Liver (tissue), 3 donors: Measurements from ENCODE around the gene BEGAIN.

ENCODE experiments used
- CTCF ChIP-seq: fragments of 150-350 bp; IDR thresholded peaks from 2 replicates; pipeline ENCODE4 v1.5.1; 2017; ENCODE audit warnings: improper control_type of control experiment, low read depth, low read length; ENCODE audit not compliant: missing input control
- FOXA1 ChIP-seq: IDR thresholded peaks from 2 replicates; pipeline ENCODE4 v1.6.1; 2016; ENCODE audit warnings: antibody characterized with exemption
- GABPA ChIP-seq, 2 donors: IDR thresholded peaks in 1 of 2; conservative IDR thresholded peaks in 1 of 2; 2 replicates each; pipeline ENCODE4 v1.6.1; 2016; ENCODE audit warnings: antibody characterized with exemption in 2 of 2, mild to moderate bottlenecking in 1 of 2, moderate library complexity in 1 of 2
- JUND ChIP-seq, 2 donors: IDR thresholded peaks; 2 replicates each; pipeline ENCODE4 v1.6.1; 2016; ENCODE audit warnings: antibody characterized with exemption in 2 of 2
- MAX ChIP-seq: IDR thresholded peaks from 2 replicates; pipeline ENCODE4 v1.6.1; 2016; ENCODE audit warnings: antibody characterized with exemption
- NR2F2 ChIP-seq: IDR thresholded peaks from 2 replicates; pipeline ENCODE4 v1.6.1; 2016; ENCODE audit warnings: antibody characterized with exemption
- RAD21 ChIP-seq, 2 donors: IDR thresholded peaks; 2 replicates each; pipeline ENCODE4 v1.6.1; 2016; ENCODE audit warnings: antibody characterized with exemption in 2 of 2, mild to moderate bottlenecking in 2 of 2
- REST ChIP-seq: IDR thresholded peaks from 2 replicates; pipeline ENCODE4 v1.6.1; 2016; ENCODE audit warnings: antibody characterized with exemption, mild to moderate bottlenecking
- SP1 ChIP-seq: IDR thresholded peaks from 2 replicates; pipeline ENCODE4 v1.6.1; 2018; ENCODE audit warnings: antibody characterized with exemption, mild to moderate bottlenecking
- YY1 ChIP-seq: IDR thresholded peaks from 2 replicates; pipeline ENCODE4 v1.6.1; 2016; ENCODE audit warnings: antibody characterized with exemption, mild to moderate bottlenecking
- TF ChIP-seq, protein P1 (sequence below): IDR thresholded peaks from 2 replicates; pipeline ENCODE4 v1.6.1; 2016; ENCODE audit warnings: antibody characterized with exemption
- TF ChIP-seq, protein P2 (sequence below): IDR thresholded peaks from 2 replicates; pipeline ENCODE4 v1.6.1; 2016; ENCODE audit warnings: antibody characterized with exemption
- donor health status: healthy.
- donor health status: healthy.

GRCh38 chr14:100567009-100567876 lies 20.0 kb downstream of the BEGAIN start:
- TF ChIP-seq REST (no peak), CTCF (no peak), GABPA (IDR thresholded peaks at IDR 0.05 in 1 of 2, conservative IDR thresholded peaks at IDR 0.05 in 1 of 2) (no peak), RAD21 (IDR thresholded peaks at IDR 0.05) (no peak), YY1 (no peak), MAX (no peak), SP1 (no peak), NR2F2 (no peak), JUND (IDR thresholded peaks at IDR 0.05) (no peak), FOXA1 (no peak)
- TF ChIP-seq, protein P1, sequence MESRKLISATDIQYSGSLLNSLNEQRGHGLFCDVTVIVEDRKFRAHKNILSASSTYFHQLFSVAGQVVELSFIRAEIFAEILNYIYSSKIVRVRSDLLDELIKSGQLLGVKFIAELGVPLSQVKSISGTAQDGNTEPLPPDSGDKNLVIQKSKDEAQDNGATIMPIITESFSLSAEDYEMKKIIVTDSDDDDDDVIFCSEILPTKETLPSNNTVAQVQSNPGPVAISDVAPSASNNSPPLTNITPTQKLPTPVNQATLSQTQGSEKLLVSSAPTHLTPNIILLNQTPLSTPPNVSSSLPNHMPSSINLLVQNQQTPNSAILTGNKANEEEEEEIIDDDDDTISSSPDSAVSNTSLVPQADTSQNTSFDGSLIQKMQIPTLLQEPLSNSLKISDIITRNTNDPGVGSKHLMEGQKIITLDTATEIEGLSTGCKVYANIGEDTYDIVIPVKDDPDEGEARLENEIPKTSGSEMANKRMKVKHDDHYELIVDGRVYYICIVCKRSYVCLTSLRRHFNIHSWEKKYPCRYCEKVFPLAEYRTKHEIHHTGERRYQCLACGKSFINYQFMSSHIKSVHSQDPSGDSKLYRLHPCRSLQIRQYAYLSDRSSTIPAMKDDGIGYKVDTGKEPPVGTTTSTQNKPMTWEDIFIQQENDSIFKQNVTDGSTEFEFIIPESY, result no peak
- TF ChIP-seq, protein P2, sequence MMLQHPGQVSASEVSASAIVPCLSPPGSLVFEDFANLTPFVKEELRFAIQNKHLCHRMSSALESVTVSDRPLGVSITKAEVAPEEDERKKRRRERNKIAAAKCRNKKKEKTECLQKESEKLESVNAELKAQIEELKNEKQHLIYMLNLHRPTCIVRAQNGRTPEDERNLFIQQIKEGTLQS, result no peak
